TTC549 (cell line): ENCODE data around the gene CCL1.

Source experiments
- FAIRE-seq: peaks from 2 replicates; lab custom pipeline; 2012; peaks lifted over from hg19 to GRCh38; lab: Jason Lieb, UNC

CCL1 gene

DNA sequence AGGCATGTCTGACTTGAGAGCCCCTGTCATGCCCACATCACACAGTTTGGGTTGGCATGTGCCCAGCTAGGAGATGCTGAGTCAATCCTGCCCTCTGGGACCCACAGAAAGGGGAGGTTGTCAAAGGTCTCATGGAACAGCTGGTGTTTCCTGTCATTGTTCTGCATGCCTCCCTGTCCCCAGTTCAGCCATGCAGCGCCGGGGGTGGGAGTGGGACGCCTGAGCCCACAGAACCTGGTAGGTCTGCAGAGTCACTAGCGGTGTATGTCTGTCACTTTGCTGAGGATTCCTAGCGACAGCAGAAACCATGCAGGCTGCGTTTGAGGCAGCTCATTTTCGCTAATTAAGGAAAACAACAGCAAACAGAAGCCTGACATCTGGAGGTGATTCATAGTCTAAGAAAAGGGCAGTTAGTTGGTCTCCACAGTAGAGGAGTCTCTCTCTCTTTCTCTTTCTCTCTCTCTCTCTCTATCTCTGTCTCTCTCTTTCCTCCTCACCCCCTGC is 19.6 kb upstream of the CCL1 start:
- no peak for FAIRE-seq

DNA sequence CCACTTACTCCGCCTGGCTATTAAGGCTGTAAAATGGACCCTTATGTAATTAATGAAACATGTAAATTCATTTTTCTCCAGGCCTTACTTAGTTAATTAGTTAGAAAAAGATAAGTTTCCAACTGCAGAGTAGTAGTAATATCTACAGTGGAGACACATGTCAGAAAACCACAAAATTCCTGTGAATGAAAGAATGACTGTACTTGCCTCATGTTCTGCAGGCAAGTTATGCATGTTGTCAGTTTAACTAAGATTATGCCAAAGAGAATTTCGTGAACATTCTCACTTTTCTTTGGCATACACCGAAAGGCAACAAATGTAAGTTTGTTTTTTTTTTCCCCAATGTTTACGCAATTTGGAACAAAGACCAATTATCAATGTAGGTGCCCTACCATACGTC is 16.8 kb upstream of the CCL1 start:
- no peak for FAIRE-seq

DNA sequence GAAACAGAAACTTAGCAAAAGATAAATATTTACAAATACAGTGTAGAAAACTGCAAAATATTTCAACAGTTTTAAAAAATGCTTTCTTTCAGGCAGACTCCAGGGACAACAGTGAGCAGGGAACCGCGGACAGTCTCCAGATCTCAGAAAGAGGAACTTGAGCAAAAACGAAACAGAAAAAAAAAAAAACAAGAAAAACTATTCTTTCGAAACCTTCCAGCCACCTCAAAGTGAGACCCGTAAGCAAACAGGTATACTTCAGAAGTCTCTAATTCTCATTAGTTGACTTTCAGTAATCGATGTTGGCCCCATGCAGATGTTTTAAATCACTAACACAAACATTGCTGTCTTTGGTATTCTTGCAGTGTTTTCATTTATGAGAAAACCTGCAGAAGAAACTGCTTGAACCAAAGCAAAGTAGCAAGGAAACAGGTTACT is 15.7 kb upstream of the CCL1 start:
- FAIRE-seq: no peak

DNA sequence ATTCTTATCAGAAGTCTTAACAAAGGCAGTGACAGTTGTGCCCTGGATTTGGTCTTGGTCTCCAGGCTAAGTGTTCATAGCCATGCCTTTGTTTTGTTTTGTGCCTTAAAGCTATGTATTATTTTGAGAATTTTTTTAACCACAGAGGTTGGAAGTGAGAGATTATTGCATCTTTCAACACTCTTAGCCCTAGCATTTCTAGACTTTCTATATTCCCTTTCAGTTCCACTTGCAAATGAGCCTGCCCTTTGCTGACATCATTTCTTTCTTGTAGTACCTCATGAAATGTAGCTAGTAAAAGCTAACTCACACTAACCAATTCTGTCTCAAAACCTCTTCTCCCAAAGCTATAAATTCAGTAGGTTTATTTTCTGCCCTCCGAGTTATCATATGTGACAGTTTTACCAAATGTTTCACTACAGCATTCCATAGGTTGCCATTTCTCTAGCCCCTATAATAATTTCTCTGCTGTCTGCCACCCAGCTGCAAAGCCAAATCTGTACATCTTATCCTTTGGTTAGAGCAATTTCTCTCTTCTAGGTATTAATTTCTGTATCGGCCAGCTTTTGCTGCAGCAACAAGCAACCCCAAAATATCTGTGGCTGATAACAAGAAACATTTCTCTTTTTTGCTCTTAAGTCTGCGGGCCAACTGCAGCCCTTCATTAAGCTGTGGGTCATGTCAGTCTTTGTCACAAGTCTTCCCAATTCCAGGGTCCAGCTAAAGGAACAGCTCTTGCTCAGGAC is 14.2 kb upstream of the CCL1 start:
- FAIRE-seq: no peak

DNA sequence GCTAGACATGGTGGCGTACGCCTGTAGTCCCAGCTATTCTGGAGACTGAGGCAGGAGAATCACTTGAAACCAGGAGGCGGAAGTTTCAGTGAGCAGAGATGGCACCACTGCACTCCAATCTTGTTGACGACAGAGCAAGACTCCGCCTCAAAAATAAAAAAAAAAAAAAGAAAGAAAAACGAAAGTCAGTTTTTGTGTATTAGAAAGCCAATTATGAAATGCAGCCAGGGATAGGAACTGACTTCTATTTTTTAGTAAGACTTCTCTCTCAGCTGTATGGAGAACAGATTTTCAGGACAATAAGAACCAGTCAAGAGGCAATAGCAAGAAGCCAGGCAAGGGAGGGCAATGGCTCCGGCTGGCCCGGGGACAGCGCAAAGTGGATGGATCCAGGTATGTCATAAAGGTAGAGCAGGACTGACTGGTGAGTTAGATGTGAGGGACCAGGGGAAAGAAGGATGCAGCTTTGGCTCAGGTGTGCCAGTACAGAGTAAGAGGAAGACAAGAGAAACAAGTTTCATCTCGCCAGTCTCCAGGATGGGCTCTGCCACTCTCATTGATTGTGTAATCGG is 12.5 kb upstream of the CCL1 start:
- no peak for FAIRE-seq

DNA sequence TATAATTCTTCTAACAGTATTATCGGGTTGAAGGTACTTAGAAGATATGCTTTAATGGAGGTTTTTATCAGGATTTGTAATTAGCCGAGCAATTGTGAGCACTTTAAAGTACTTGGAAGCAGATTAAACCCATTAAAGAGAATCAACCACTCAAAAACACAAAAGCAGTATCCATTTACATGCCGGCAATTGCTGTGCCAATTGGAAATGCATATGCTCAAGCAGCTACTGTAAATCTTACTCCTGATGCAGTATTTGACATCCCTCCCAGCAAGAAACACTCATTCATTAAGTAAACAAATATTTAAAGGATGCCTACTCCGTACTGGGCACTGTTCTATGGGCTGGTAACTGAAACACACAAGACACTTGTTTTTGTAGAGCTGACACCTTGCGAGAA is 11.4 kb upstream of the CCL1 start:
- no peak for FAIRE-seq

DNA sequence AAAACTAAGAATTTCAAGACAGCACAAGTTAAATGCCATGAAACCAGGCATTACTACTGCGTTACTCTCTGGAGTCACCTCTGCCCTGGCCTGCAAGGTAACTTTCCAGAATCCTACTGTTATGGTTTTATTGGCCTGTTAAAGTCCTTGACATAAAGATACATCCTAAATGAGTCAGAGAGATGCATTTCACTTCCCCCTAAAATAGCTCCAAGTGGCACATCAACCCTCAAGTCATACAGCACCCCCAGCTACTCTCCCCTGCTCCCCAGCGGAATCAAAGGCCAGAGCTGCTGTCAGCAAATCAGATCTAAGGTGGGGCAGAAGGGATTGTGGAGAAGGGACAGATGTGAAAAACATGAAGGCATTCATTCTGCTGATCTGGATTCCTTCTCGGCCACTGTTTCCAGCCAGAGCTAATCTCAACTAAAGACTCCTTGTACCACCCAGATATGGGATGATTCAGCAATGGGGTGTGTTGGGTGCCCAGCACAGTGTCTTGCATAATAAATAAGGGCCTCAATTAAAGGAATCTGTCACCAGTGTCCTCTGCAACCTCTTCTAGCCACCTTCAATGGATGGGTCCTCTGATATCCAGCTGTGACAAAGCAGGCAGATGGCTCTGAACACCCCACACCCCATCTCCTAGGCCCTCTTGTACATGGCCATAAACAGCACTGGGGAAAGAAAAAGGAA is 8.5 kb upstream of the CCL1 start:
- no peak for FAIRE-seq

DNA sequence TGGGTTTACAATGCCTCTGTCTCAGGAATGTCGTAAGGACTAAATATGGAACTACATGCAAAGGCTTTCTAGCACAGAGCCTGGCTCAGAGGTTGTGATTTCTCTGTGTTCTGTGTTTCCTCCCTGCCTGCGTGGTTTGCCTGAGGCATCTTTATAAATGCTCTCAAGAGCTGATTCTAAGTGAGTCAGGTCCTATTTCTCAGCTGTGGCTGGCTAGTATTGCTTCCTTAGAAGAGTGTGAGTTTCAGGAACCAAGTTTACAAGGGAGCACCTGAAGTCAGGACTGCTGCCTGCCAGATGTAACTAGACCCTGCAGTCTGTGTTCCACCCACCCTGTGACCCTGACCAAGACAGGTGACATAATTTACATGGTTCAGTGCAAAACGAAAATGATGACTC is 8.0 kb upstream of the CCL1 start:
- FAIRE-seq: no peak

DNA sequence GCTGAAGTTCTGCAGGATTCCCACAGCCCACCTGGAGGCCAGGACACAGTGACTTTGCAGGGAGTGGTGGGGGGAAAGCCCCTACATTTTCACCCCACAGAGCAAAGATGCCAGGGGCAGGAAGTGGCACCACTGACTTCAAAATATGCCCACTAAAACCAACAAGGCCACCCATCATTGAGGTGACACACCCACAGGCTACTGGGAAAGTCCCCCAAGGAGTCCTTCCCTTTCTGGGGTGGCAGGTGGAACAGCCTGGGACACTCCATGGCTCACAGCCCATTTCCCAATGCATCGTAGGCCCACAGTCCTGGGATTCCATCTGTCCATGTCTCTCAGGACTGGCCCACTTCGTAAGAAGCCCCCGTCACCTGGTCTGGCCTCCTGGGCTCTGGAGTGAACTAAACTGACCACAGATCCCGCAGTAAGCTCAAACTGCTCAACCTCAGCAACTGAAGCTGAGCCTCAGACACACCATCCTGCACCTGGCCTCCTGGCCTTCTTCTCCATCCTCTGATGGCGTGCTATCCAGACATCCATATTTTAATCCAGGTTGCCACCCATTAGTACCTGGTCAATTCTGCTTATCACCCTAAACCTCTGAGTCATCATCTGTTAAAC is 7.5 kb upstream of the CCL1 start:
- FAIRE-seq: no peak

DNA sequence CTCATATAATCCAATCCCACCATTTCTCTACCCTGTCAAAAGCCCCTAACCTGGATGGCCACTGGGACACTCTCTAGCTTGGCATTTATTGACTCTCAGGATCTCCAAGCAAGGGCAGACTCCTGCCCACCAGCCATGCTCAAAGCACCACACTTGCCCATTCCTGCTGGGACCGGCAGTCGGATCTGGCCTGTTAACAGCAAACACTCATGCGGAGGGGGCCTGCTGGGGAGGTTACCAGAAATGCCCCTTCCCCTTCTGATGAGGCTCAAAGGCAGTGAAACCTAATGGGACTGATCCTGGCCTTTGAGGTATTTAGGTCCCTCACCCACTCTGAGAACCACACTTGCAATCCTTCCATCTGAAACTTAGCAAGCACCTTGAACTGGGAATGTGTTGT is 6.5 kb upstream of the CCL1 start:
- no peak for FAIRE-seq

DNA sequence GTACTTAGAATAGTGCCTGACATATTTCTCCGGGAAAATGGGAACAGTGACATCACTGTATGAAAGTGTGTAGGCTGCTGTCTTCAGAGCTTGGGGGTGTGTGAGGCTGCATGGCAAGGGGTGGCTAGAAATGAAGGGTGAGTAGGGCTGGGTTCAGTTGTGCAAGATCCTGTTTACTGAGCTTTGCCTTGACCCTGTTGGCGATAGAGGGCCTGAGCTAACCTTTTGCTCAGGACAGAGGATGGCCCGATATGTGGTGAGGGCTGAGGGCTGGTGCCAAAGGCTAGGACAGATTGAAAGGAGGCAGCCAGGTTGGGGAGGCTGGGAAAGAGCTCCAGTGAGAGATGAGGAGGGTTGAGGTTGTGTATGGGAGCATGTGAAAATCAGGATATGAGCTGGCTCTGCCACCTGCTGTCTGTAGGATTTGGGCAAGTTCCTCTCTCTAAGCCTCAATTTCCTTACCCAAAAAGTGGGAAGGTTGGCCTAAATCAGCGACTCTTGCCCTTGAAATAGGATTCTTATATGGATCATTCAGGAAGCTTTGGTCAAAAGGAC is 6.0 kb upstream of the CCL1 start:
- no peak for FAIRE-seq

DNA sequence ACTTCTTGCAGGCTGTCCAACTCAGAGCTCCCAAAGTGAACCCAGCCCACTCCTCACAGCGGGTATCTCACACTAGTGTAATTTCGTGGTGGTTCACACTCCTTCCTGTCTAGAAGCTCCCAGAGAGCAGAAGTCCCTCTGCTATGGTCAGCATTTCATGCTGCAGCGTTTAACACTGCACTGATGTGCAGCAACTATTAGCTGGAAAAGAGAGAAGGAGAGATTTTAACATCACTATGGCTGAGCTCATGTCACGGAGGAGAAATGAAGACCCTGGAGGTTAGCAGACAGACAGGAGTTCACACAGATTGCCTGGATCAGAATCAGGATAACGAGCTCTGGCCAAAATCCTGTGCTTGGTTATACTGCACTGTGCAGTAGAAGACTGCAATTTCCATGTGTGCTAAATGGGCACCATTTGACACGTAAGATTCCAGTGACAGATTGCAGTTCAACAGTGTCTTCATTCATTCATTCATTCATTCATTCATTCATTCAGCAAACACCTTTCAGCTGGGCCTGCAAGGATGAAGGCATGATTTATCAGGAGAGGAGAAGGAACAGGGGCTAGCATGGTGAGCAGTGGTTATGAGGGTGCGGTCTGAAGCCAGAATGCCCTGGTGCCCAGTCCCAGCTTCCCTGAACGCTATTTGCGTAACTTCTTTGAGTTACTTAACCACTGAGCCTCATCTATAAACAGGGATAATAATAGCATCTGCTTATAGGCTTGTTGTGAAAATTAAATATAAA is 5.3 kb upstream of the CCL1 start:
- no peak for FAIRE-seq

DNA sequence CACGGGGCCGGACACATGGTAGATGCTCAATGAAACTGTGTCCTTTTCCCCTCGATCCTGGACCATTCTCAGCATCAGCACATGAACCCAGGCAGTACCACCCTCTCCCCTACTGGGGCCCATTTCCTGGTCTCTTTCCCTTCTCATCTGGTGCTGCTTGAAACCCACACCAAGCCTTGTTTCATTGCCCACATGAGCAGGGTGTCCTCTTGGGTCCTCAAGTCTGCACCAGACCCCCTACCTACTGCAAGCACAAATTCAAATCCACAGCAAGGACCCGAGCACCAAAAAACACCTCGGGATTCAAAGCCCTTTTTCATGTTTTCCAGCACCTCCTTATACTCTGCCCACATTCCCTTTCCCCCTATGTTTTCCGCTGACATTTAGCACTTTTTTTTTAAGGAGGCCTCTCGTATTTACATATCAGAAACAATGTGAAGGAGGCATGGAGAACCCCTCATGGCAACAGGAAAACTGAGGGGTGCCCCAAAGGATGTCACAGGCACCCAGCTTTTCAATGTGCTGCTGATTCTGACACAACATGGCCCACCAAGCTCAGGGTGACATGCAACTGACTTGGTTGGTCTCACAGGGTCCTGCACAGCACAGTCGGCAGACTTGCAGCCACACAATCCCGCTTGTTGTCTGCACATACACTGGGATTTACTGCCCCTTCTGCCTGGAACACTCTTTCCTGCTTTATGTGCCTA is 4.6 kb upstream of the CCL1 start:
- FAIRE-seq: no peak

DNA sequence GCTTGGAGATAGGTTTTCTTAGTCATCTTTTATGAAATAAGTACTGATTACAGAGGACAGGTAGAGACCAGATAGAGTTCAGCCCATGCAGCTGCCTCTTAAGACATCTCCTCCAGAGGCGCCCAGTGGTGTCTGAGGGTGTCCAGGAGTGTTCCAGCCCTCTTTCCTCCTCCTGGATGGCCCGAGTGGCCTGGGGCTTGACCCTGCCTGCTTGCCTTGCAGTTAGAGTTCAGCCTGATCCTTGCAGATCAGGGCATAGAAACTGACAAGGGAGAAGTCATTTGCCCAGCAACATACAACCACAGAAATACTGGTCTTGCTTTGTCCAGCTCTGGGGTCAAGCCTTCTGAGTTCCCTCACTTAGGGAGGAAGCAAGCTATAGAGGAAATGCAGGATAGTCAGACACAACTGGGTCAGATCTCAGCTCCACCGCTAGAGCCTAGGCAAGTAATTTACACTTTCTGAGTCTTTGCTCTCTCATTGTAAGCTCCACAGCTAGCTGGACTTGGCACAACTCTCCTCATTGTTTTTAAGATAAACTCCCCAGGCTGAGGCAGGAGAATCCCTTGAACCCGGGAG is 3.6 kb upstream of the CCL1 start:
- FAIRE-seq: no peak

DNA sequence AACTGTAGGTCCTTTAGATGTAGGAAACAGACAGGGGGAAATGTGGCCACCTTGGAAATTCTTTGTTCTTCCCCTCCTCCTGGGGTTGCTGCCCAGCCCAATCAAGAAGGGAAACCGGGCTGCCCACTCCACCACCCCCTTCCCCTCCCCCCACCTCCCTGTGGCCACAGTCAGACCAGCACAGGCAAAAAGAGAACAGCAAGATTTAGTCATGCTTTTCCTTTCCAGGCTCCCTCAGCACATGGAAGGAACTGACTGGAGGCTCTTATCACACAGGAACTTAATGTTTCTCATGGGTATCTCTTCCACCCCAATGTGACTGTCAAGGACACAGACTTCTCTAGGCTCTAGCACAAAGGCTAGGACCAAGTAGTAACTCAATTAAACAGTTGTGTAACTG is 3.0 kb upstream of the CCL1 start:
- FAIRE-seq: no peak

DNA sequence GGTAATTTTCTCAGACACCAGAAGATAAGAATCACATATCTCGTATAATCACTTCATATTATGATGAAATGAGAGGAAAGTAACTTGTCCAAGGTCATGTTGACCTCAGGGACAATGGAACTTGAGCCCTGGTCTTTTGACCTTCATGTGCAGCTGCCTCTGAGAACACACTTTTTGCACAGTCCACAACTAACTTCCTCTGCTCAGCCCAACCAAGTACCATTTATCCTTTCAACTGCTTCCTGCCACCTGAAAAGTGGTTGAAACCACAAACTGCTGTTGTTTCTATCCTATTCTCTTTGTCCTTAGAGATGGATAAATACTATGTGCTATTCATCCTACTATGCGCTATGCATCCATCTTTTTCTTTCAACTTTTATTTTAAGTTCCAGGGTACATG is 2.3 kb upstream of the CCL1 start:
- FAIRE-seq: no peak

DNA sequence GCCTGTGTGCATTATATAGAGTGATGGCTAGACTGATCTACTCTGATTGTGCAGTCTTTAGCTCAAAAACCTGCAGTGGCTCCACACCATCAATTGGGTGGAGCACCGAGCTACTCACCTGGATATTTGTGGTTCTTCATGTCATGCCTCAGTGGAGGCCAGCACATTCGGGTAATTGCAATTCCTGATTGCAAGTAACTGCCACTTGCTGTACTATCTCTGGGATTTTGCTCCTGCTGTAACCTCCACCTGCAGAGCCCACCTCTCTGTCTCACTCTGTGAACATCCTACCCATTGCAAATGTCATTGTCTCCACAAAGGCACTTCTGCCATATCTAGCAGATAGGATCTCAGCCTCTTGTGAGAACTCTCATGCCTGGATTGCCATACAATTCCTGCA is 1.7 kb upstream of the CCL1 start:
- no peak for FAIRE-seq

DNA sequence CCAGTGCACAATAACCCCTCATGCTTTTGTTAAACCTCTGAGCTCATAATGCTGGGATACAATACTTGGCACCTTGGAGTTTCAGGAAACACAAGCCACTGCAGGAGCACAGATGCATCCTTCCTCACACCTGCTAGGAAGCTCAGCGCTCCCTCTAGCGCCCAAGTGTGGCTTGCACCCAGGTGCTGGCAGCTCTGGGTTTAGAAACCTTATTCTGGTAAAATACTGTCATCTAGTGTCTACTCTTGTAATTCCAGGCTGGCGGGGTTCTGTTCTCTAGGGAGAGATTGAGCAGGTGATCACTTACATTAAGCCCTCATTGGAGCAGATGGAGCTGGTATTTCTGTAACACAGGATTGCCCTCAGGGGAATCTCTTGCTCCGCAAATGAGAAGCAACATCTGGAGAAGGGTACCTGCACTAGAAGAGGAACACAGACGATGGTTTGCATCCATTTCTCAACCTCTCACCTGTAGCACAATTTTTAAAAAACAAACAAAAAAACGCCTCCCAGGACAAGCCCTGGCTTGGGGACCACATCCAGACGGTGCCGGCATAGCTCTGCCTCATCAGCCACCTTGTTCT is 1.5 kb downstream of the CCL1 start:
- FAIRE-seq: no peak

DNA sequence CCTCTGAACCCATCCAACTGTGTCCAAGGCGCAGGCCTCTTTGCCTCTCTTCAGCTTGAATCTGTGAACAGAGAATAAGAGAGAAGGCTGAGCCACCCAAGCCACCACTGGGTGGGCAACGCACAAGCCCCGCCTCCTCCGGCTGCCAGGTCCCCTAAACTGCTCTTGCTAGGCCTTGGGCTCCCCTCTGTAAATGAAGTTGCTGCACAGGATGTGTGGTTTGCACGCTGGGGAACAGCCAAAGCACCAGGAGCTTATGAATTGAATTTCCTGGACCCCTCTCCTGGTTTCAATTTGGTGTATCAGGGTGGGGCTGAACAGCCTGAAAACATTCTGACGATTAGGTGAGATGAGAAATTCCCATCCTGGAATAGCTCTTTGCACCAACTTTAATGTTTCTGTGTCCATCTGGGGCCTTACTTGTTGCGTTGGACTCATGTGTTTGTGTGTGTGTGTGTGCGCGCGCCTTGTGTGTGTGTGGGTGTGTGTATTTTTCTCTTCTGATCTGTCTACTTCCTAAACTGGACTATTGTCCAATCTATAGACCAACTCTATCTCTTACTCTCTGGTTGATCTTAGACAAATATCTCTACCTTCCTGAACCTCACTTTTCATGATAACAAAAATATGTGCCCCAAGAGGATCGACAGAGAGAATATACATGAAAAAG is 2.3 kb downstream of the CCL1 start:
- FAIRE-seq: no peak

DNA sequence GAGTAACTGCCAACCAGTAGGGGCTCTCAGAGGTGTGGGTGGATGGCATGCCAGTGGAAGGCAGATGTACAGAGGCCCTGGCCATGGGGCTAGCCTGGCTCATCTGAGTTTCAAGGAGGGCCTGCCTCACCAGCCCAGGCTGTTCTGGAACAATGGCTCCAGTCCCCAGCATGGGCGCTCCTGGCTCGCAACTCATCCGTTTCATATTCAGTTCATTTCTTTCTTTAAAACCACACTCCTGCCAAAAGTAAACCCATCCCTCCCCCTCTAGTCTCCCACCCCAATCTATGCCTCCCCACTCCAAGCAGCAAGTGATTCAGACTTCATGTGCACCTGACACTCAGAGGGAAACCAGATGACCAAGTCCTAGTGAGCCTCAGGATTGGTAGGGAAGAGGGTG is 4.4 kb downstream of the CCL1 start:
- FAIRE-seq: no peak
